Daoy (cell line): ENCODE results near the gene OR10S1. TPM values are rescaled to one million over a fixed set of nuclear protein-coding genes. Genes with fewer than 3 reads are reported as not detected.
A peak's percentile ranks its signal among the peaks of the same experiment; 100 is the strongest.
"Not testable (repeated sequence)": the region's sequence is repeated elsewhere in the genome, so short reads cannot be mapped to it uniquely, and the experiment has no call there.

Experiments used
- DNase-seq: peaks from one replicate; pipeline ENCODE4 v3.0.0-alpha.2; 2015; ENCODE audit warnings: low read depth
- total RNA-seq: library from RNA; depleted of rRNA; stranded (reverse); fragments of >200 nt; shearing (Covaris generic); gene quantifications from 2 replicates; pipeline ENCODE4 v1.2.3, GENCODE V29; 2014; rRNA removed

Gene OR10S1
- not detected in 2 replicates for total RNA-seq

- DNase-seq, result no peak
Measured at GRCh38 chr11:123977731-123978347, at the start of gene OR10S1. TSS of gene OR10S1 (minus strand) at chr11:123977781. CDS start at chr11:123977664, 117 bp downstream.

GRCh38 chr11:124026498-124026897, 48.9 kb upstream of the OR10S1 start, which contains the start of gene OR10G8:
TSS of gene OR10G8 (plus strand) at chr11:124026798. CDS start at chr11:124029623, 2,825 bp downstream.
- no peak for DNase-seq

GRCh38 chr11:124015837-124016236, 38.3 kb upstream of the OR10S1 start:
- not testable (repeated sequence) for DNase-seq

- no peak for DNase-seq
Measured at GRCh38 chr11:124012697-124013096, 35.1 kb upstream of the OR10S1 start, which contains the start of gene OR10G4. TSS of gene OR10G4 (plus strand) at chr11:124012997. CDS start at chr11:124015575, 2,578 bp downstream.

- no peak for DNase-seq
Measured at GRCh38 chr11:123995119-123995518, 17.5 kb upstream of the OR10S1 start, which contains the start of gene OR10G6. TSS of gene OR10G6 (minus strand) at chr11:123995161. CDS start at chr11:123995161, 0 bp downstream.

GRCh38 chr11:123979311-123979710, 1.7 kb upstream of the OR10S1 start:
- no peak for DNase-seq

GRCh38 chr11:123976770-123977560, 616 bp downstream of the OR10S1 start:
- no peak for DNase-seq

- DNase-seq, result peak; percentile 44
Measured at GRCh38 chr11:123973816-123974215, 3.8 kb downstream of the OR10S1 start.

GRCh38 chr11:123956752-123957151, 20.8 kb downstream of the OR10S1 start:
- no peak for DNase-seq

- no peak for DNase-seq
Measured at GRCh38 chr11:123945132-123945531, 32.4 kb downstream of the OR10S1 start.

- no peak for DNase-seq
Measured at GRCh38 chr11:123943738-123944137, 33.8 kb downstream of the OR10S1 start, which contains the start of gene OR6T1. TSS of gene OR6T1 (minus strand) at chr11:123943838. CDS start at chr11:123943838, 0 bp downstream.

- DNase-seq, result no peak
Measured at GRCh38 chr11:123942413-123942812, 35.2 kb downstream of the OR10S1 start.

GRCh38 chr11:123939317-123939716, 38.3 kb downstream of the OR10S1 start, which contains the start of gene OR4D5:
TSS of gene OR4D5 (plus strand) at chr11:123939617. CDS start at chr11:123939617, 0 bp downstream.
- DNase-seq, result no peak

Other genes starting within 250 kb of the OR10S1 start
- gene ZNF202, start 236.1 kb downstream of the OR10S1 start, total RNA-seq, result 4.4 and 5.7 TPM in 2 replicates
- not detected in 2 replicates for gene OR6X1, start 223.3 kb downstream of the OR10S1 start, total RNA-seq
- gene OR6M1, start 171.4 kb downstream of the OR10S1 start, total RNA-seq, result not detected in 2 replicates
- gene TMEM225, start 92.1 kb downstream of the OR10S1 start, total RNA-seq, result not detected in 2 replicates
- not detected in 2 replicates for gene OR8D4, start 75.6 kb downstream of the OR10S1 start, total RNA-seq
- gene OR4D5, start 38.2 kb downstream of the OR10S1 start, total RNA-seq, result not detected in 2 replicates
- not detected in 2 replicates for gene OR6T1, start 33.9 kb downstream of the OR10S1 start, total RNA-seq
- not detected in 2 replicates for gene OR10G6, start 17.4 kb upstream of the OR10S1 start, total RNA-seq
- not detected in 2 replicates for gene OR10G4, start 35.2 kb upstream of the OR10S1 start, total RNA-seq
- gene OR10G9, start 45.2 kb upstream of the OR10S1 start, total RNA-seq, result not detected in 2 replicates
- gene OR10G8, start 49.0 kb upstream of the OR10S1 start, total RNA-seq, result not detected in 2 replicates
- not detected in 2 replicates for gene OR10G7, start 63.5 kb upstream of the OR10S1 start, total RNA-seq
- 7.5 and 10.5 TPM in 2 replicates for gene VWA5A, start 137.7 kb upstream of the OR10S1 start, total RNA-seq
- gene OR10D3, start 205.6 kb upstream of the OR10S1 start, total RNA-seq, result not detected in 2 replicates